ENCODE measurements around the gene KRTAP10-6.
"Not testable (repeated sequence)": the region's sequence is repeated elsewhere in the genome, so short reads cannot be mapped to it uniquely, and the experiment has no call there.

The KRTAP10-6 gene

DNA sequence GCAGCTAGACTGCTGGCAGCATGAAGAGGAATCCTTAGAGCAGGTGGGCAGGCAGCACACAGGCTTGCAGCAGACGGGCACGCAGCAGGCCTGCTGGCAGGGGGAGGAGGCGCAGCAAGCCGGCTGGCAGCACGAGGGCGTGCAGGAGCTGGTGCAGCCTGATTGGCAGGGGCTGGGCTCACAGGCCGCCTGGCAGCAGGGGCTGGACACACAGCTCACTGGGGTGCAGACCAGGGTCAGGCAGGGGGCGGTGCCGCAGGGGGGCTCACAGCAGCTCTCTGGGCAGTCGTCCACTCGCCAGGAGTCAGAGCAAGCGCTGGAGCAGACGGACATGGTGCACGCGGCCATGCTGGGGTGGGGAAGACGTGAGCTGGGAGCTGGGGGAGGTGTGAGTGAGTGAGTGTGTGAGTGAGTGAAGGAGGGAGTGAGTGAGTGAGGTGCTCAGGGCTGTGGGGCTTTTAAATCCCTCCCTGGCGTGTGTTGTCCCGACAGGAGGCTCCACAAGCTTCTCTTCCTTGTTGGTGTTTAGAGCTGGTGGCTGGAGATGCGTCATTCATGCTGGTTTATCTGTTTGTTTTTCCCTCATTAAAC lies 12.0 kb downstream of the KRTAP10-6 start, which contains the start of gene KRTAP10-5:
KRTAP10-5 (minus strand) TSS at position 374 of the 591 bp plus-strand sequence; CDS start at position 348, 26 bp downstream.
- not testable (repeated sequence) for H3K9me3 ChIP-seq (ENCODE audit: insufficient read depth, low read depth, low read length); H3K27ac ChIP-seq (ENCODE audit: low read length); H3K4me3 ChIP-seq (ENCODE audit: low read length); H3K4me1 ChIP-seq (ENCODE audit: insufficient read depth, low read length); H3K27me3 ChIP-seq (ENCODE audit: insufficient read depth, low read length); H3K36me3 ChIP-seq (ENCODE audit: insufficient read depth, low read depth, low read length); H3K9ac ChIP-seq (ENCODE audit: low read depth, low read length)

- H3K27me3 ChIP-seq (ENCODE audit: insufficient read depth, low read length): no peaks in the 10 kb centered on the region
- H3K9me3 ChIP-seq (ENCODE audit: insufficient read depth, low read depth, low read length): peaks cover 6% of the 10 kb centered on the region
- H3K4me3 ChIP-seq (ENCODE audit: low read length): no peak overlapping the region
- no peaks in the 10 kb centered on the region for H3K4me1 ChIP-seq (ENCODE audit: insufficient read depth, low read length)
- H3K9ac ChIP-seq (ENCODE audit: low read depth, low read length): no peak overlapping the region
- H3K27ac ChIP-seq (ENCODE audit: low read length): no peak overlapping the region
- H3K36me3 ChIP-seq (ENCODE audit: insufficient read depth, low read depth, low read length): no peaks in the 10 kb centered on the region
Observed at GRCh38 chr21:44579833-44580144, 12.5 kb downstream of the KRTAP10-6 start.

- no peak overlapping the region for H3K27ac ChIP-seq (ENCODE audit: low read length)
- H3K4me3 ChIP-seq (ENCODE audit: low read length): no peak overlapping the region
- no peaks in the 10 kb centered on the region for H3K27me3 ChIP-seq (ENCODE audit: insufficient read depth, low read length)
- no peaks in the 10 kb centered on the region for H3K36me3 ChIP-seq (ENCODE audit: insufficient read depth, low read depth, low read length)
- no peaks in the 10 kb centered on the region for H3K4me1 ChIP-seq (ENCODE audit: insufficient read depth, low read length)
- H3K9ac ChIP-seq (ENCODE audit: low read depth, low read length): no peak overlapping the region
- H3K9me3 ChIP-seq (ENCODE audit: insufficient read depth, low read depth, low read length): peaks cover 6% of the 10 kb centered on the region
Observed at GRCh38 chr21:44579056-44579832, 13.1 kb downstream of the KRTAP10-6 start.

DNA sequence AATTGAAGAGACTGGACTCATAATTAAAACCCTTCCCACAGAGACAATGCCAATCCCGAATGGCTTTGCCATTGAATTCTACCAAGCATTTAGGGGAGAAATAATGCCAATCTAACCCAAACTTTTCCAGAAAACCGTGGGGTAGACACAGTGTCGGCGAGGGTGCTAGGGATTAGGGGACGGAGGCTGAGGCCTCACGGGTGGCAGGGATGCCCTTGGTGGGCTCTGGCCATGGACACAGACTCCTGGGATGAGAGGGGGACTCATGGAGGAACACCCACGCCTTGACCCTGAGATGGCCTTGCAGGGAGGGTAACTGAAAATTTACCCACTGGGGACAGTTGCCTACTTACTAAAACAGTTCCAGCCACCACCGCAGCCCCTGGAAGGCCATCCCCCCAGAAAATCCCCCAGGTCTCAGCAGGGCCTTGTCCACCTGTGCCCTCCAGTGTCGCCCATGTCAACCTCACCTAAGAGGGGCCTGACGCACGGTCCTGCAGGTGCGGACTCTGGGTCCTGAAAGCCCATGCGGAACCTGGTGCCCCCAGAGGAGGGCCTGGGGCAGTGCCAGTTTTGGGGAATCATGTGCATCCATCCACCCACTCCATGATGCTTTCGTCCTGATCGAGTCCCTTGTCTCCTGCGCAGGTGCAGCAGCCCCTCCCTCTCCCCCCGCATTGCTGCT lies 13.8 kb downstream of the KRTAP10-6 start:
- Histone ChIP-seq H3K27ac (ENCODE audit: low read length) (no peak overlapping the region), H3K27me3 (ENCODE audit: insufficient read depth, low read length) (no peaks in the 10 kb centered on the region), H3K9me3 (ENCODE audit: insufficient read depth, low read depth, low read length) (peaks cover 6% of the 10 kb centered on the region), H3K4me1 (ENCODE audit: insufficient read depth, low read length) (no peaks in the 10 kb centered on the region), H3K9ac (ENCODE audit: low read depth, low read length) (no peak overlapping the region), H3K36me3 (ENCODE audit: insufficient read depth, low read depth, low read length) (no peaks in the 10 kb centered on the region), H3K4me3 (ENCODE audit: low read length) (no peak overlapping the region)

GRCh38 chr21:44576025-44576420 lies 16.3 kb downstream of the KRTAP10-6 start:
- H3K9me3 ChIP-seq (ENCODE audit: insufficient read depth, low read depth, low read length): peaks cover 6% of the 10 kb centered on the region
- no peak overlapping the region for H3K4me3 ChIP-seq (ENCODE audit: low read length)
- no peak overlapping the region for H3K9ac ChIP-seq (ENCODE audit: low read depth, low read length)
- H3K4me1 ChIP-seq (ENCODE audit: insufficient read depth, low read length): no peaks in the 10 kb centered on the region
- no peaks in the 10 kb centered on the region for H3K36me3 ChIP-seq (ENCODE audit: insufficient read depth, low read depth, low read length)
- no peaks in the 10 kb centered on the region for H3K27me3 ChIP-seq (ENCODE audit: insufficient read depth, low read length)
- no peak overlapping the region for H3K27ac ChIP-seq (ENCODE audit: low read length)

GRCh38 chr21:44575307-44576024 lies 16.8 kb downstream of the KRTAP10-6 start:
- Histone ChIP-seq H3K27ac (ENCODE audit: low read length) (no peak overlapping the region), H3K4me1 (ENCODE audit: insufficient read depth, low read length) (no peaks in the 10 kb centered on the region), H3K4me3 (ENCODE audit: low read length) (no peak overlapping the region), H3K9ac (ENCODE audit: low read depth, low read length) (no peak overlapping the region), H3K27me3 (ENCODE audit: insufficient read depth, low read length) (no peaks in the 10 kb centered on the region), H3K36me3 (ENCODE audit: insufficient read depth, low read depth, low read length) (no peaks in the 10 kb centered on the region), H3K9me3 (ENCODE audit: insufficient read depth, low read depth, low read length) (peaks cover 6% of the 10 kb centered on the region)

GRCh38 chr21:44574457-44575306 lies 17.6 kb downstream of the KRTAP10-6 start:
- no peak overlapping the region for H3K27ac ChIP-seq (ENCODE audit: low read length)
- H3K9ac ChIP-seq (ENCODE audit: low read depth, low read length): no peak overlapping the region
- no peaks in the 10 kb centered on the region for H3K27me3 ChIP-seq (ENCODE audit: insufficient read depth, low read length)
- H3K9me3 ChIP-seq (ENCODE audit: insufficient read depth, low read depth, low read length): peaks cover 6% of the 10 kb centered on the region
- H3K4me3 ChIP-seq (ENCODE audit: low read length): no peak overlapping the region
- H3K36me3 ChIP-seq (ENCODE audit: insufficient read depth, low read depth, low read length): no peaks in the 10 kb centered on the region
- H3K4me1 ChIP-seq (ENCODE audit: insufficient read depth, low read length): no peaks in the 10 kb centered on the region

- not testable (repeated sequence) for H3K36me3 ChIP-seq (ENCODE audit: insufficient read depth, low read depth, low read length); H3K4me1 ChIP-seq (ENCODE audit: insufficient read depth, low read length); H3K9ac ChIP-seq (ENCODE audit: low read depth, low read length); H3K9me3 ChIP-seq (ENCODE audit: insufficient read depth, low read depth, low read length); H3K4me3 ChIP-seq (ENCODE audit: low read length); H3K27ac ChIP-seq (ENCODE audit: low read length); H3K27me3 ChIP-seq (ENCODE audit: insufficient read depth, low read length)
Observed at GRCh38 chr21:44573630-44574456, 18.5 kb downstream of the KRTAP10-6 start, which contains the start of gene KRTAP10-4. TSS of gene KRTAP10-4 (plus strand) at chr21:44573729. CDS start at chr21:44573759, 30 bp downstream.

DNA sequence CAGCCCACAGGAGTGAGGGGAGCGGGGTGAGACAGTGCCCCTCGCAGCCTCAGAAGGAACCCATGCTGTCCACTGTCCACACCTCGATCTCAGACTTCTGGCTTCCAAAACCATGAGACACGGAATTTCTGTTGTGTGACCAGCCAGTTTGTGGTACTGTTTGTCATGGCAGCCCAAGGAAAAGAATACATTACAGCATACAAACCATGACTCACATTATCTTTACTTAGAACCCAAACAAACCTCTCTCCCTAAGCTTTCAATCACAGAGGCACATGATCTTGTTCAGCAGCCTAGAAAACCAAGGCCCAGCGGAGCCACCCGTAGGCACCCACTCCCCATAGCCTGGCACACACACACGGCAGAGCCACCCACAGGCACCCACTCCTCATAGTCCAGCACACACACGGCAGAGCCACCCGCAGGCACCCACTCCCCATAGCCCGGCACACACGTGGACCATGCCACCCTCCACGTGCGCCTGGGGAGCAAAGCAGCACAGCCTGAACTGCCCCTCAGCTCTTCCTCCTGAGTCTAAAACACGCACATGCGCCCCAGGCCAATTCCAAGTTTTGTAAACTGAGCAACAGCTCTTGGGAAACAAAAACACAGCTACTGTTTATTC lies 19.2 kb downstream of the KRTAP10-6 start:
- H3K4me1 ChIP-seq (ENCODE audit: insufficient read depth, low read length): no peaks in the 10 kb centered on the region
- no peak overlapping the region for H3K27ac ChIP-seq (ENCODE audit: low read length)
- no peaks in the 10 kb centered on the region for H3K27me3 ChIP-seq (ENCODE audit: insufficient read depth, low read length)
- H3K9me3 ChIP-seq (ENCODE audit: insufficient read depth, low read depth, low read length): peaks cover 6% of the 10 kb centered on the region
- no peak overlapping the region for H3K9ac ChIP-seq (ENCODE audit: low read depth, low read length)
- no peaks in the 10 kb centered on the region for H3K36me3 ChIP-seq (ENCODE audit: insufficient read depth, low read depth, low read length)
- H3K4me3 ChIP-seq (ENCODE audit: low read length): no peak overlapping the region

Data from iPS-20b (cell line).